Mesendoderm (in vitro differentiated cells): Measurements from ENCODE around the gene PPIC. TPM values are rescaled to one million over a fixed set of nuclear protein-coding genes. Genes with fewer than 3 reads are reported as not detected.

Experiments
- small RNA-seq: library from polyadenylated mRNA; stranded (forward); fragments of <200 nt; extraction: miRNeasy Mini kit (QIAGEN cat#:217004); gene quantifications from one replicate; pipeline ENCODE3, GENCODE V24; 2013; ENCODE audit not compliant: insufficient read depth

Gene PPIC

Small RNA genes lying within 50 kb of the gene (small RNA-seq; reads per million reads assigned to genes)
- not detected for gene RN7SL689P
- not detected for gene RN7SL711P
